Immature natural killer cell (primary cell): ENCODE data around the gene ANKRD6. TPM values are rescaled to one million over a fixed set of nuclear protein-coding genes. Genes with fewer than 3 reads are reported as not detected.
A peak's percentile ranks its signal among the peaks of the same experiment; 100 is the strongest.

Source experiments
- DNase-seq, 3 donors: peaks; one replicate each; pipeline ENCODE4 v3.0.0; 2022; ENCODE audit warnings: mixed read lengths in 1 of 3
- H3K27ac Mint-ChIP-seq, 6 donors: one replicate each; pipeline ENCODE4 v1.8.0; 2020; ENCODE audit warnings: mixed read lengths in 6 of 6, mild to moderate bottlenecking in 5 of 6, inconsistent platforms in 4 of 6, moderate library complexity in 3 of 6
- H3K27me3 Mint-ChIP-seq, 3 donors: one replicate each; pipeline ENCODE4 v1.8.0; 2020 to 2021; ENCODE audit warnings: low read depth in 3 of 3, mild to moderate bottlenecking in 3 of 3, mixed read lengths in 3 of 3, moderate library complexity in 3 of 3, inconsistent platforms in 1 of 3
- H3K36me3 Mint-ChIP-seq, 3 donors: one replicate each; pipeline ENCODE4 v1.8.0; 2020; ENCODE audit warnings: mixed read lengths in 3 of 3, inconsistent platforms in 2 of 3, mild to moderate bottlenecking in 2 of 3
- H3K4me1 Mint-ChIP-seq, 2 donors: one replicate each; pipeline ENCODE4 v1.8.0; 2020; ENCODE audit warnings: inconsistent platforms in 2 of 2, mild to moderate bottlenecking in 2 of 2, mixed read lengths in 2 of 2, moderate library complexity in 1 of 2
- H3K4me3 Mint-ChIP-seq, 5 donors: one replicate each; pipeline ENCODE4 v1.8.0; 2020; ENCODE audit warnings: mild to moderate bottlenecking in 5 of 5, mixed read lengths in 5 of 5, inconsistent platforms in 3 of 5, moderate library complexity in 3 of 5
- H3K9me3 Mint-ChIP-seq, 6 donors: one replicate each; pipeline ENCODE4 v1.8.0; 2020; ENCODE audit warnings: mild to moderate bottlenecking in 6 of 6, mixed read lengths in 6 of 6, inconsistent platforms in 4 of 6, moderate library complexity in 3 of 6
- polyA plus RNA-seq, 3 donors: library from polyadenylated mRNA; unstranded; fragments of 300-500 nt; fragmentation: Illumina TruSeq; gene quantifications; one replicate each; pipeline ENCODE4 v1.2.3, GENCODE V29; 2021

Gene ANKRD6
- polyA plus RNA-seq, 3 donors from 2014 or later, result 0.06 to 3.0 (median 0.52) TPM

GRCh38 chr6:89667872-89668556, 235.1 kb downstream of the ANKRD6 start:
- Mint-ChIP-seq H3K27ac (peak overlapping the region in 1 of 6 donors; percentile 64), H3K4me1 (no peaks in the 10 kb centered on the region), H3K9me3 (no peaks in the 10 kb centered on the region), H3K4me3 (no peak overlapping the region), H3K36me3 (peaks cover 19 to 46% (median 27%) of the 10 kb centered on the region in 3 donors), H3K27me3 (no peaks in the 10 kb centered on the region)
- DNase-seq, result no peak

GRCh38 chr6:89669002-89669401, 236.1 kb downstream of the ANKRD6 start:
- DNase-seq, result no peak
- Mint-ChIP-seq H3K4me1 (no peaks in the 10 kb centered on the region), H3K36me3 (peaks cover 21 to 43% (median 22%) of the 10 kb centered on the region in 3 donors), H3K4me3 (no peak overlapping the region), H3K27me3 (no peaks in the 10 kb centered on the region), H3K9me3 (no peaks in the 10 kb centered on the region), H3K27ac (no peak overlapping the region)

- H3K27ac Mint-ChIP-seq, result no peak overlapping the region
Observed at GRCh38 chr6:89670935-89671565, 238.1 kb downstream of the ANKRD6 start.

GRCh38 chr6:89675949-89676748, 243.2 kb downstream of the ANKRD6 start:
- Mint-ChIP-seq H3K4me3 (no peak overlapping the region), H3K27ac (no peak overlapping the region), H3K27me3 (peaks cover 0 to 3% (median 0%) of the 10 kb centered on the region in 3 donors), H3K9me3 (no peaks in the 10 kb centered on the region), H3K4me1 (no peaks in the 10 kb centered on the region), H3K36me3 (peaks cover 31 to 68% (median 43%) of the 10 kb centered on the region in 3 donors)
- no peak for DNase-seq

More at GRCh38 chr6:89670935-89671565, 238.1 kb downstream of the ANKRD6 start:
- Mint-ChIP-seq H3K9me3 (no peaks in the 10 kb centered on the region), H3K27me3 (peaks cover 0 to 3% (median 0%) of the 10 kb centered on the region in 3 donors), H3K4me1 (no peaks in the 10 kb centered on the region), H3K4me3 (no peak overlapping the region), H3K36me3 (peaks cover 22 to 52% (median 25%) of the 10 kb centered on the region in 3 donors)
- DNase-seq, result no peak

- Mint-ChIP-seq H3K36me3 (peaks cover 30 to 64% (median 32%) of the 10 kb centered on the region in 3 donors), H3K9me3 (no peaks in the 10 kb centered on the region)
Observed at GRCh38 chr6:89678531-89678930, 245.6 kb downstream of the ANKRD6 start.

GRCh38 chr6:89679215-89680120, 246.5 kb downstream of the ANKRD6 start:
- no peak overlapping the region for H3K27ac Mint-ChIP-seq
- H3K36me3 Mint-ChIP-seq, result peaks cover 30 to 70% (median 32%) of the 10 kb centered on the region in 3 donors
- H3K27me3 Mint-ChIP-seq, result peaks cover 0 to 3% (median 0%) of the 10 kb centered on the region in 3 donors
- no peak for DNase-seq
- H3K4me3 Mint-ChIP-seq, result no peak overlapping the region
- H3K4me1 Mint-ChIP-seq, result peaks cover 5 to 9% of the 10 kb centered on the region in 2 donors
- no peaks in the 10 kb centered on the region for H3K9me3 Mint-ChIP-seq

More at GRCh38 chr6:89678531-89678930, 245.6 kb downstream of the ANKRD6 start:
- Mint-ChIP-seq H3K4me1 (peaks cover 5 to 9% of the 10 kb centered on the region in 2 donors), H3K4me3 (no peak overlapping the region), H3K27me3 (peaks cover 0 to 3% (median 0%) of the 10 kb centered on the region in 3 donors), H3K27ac (no peak overlapping the region)
- no peak for DNase-seq

- Mint-ChIP-seq H3K36me3 (peaks cover 34 to 70% (median 35%) of the 10 kb centered on the region in 3 donors), H3K27ac (no peak overlapping the region), H3K27me3 (no peaks in the 10 kb centered on the region), H3K9me3 (no peaks in the 10 kb centered on the region), H3K4me3 (no peak overlapping the region), H3K4me1 (peaks cover 5 to 9% of the 10 kb centered on the region in 2 donors)
- DNase-seq, result no peak
Observed at GRCh38 chr6:89680150-89680549, 247.2 kb downstream of the ANKRD6 start.

GRCh38 chr6:89680551-89680950, 247.6 kb downstream of the ANKRD6 start:
- H3K27me3 Mint-ChIP-seq, result no peaks in the 10 kb centered on the region
- peaks cover 32 to 70% (median 39%) of the 10 kb centered on the region in 3 donors for H3K36me3 Mint-ChIP-seq
- no peak overlapping the region for H3K4me3 Mint-ChIP-seq
- no peak overlapping the region for H3K27ac Mint-ChIP-seq
- DNase-seq, result no peak
- H3K9me3 Mint-ChIP-seq, result no peaks in the 10 kb centered on the region
- peaks cover 5 to 9% of the 10 kb centered on the region in 2 donors for H3K4me1 Mint-ChIP-seq

- no peaks in the 10 kb centered on the region for H3K27me3 Mint-ChIP-seq
- peak in 1 of 3 donors; percentile 11 for DNase-seq
- H3K36me3 Mint-ChIP-seq, result peaks cover 24 to 66% (median 40%) of the 10 kb centered on the region in 3 donors
- peak overlapping the region in 1 of 6 donors; percentile 2 for H3K27ac Mint-ChIP-seq
- no peak overlapping the region for H3K4me3 Mint-ChIP-seq
- H3K9me3 Mint-ChIP-seq, result no peaks in the 10 kb centered on the region
- H3K4me1 Mint-ChIP-seq, result peaks cover 5 to 9% of the 10 kb centered on the region in 2 donors
Observed at GRCh38 chr6:89681983-89682564, 249.1 kb downstream of the ANKRD6 start.

- Mint-ChIP-seq H3K4me1 (peaks cover 5 to 9% of the 10 kb centered on the region in 2 donors), H3K36me3 (peaks cover 28 to 70% (median 48%) of the 10 kb centered on the region in 3 donors), H3K27ac (no peak overlapping the region), H3K9me3 (no peaks in the 10 kb centered on the region), H3K4me3 (no peak overlapping the region), H3K27me3 (no peaks in the 10 kb centered on the region)
- DNase-seq, result no peak
Observed at GRCh38 chr6:89682991-89683390, 250.0 kb downstream of the ANKRD6 start.
